Stomach smooth muscle (tissue), 2 donors: ENCODE results near the gene PCNT.

Experiments
- H3K27ac ChIP-seq: one replicate; pipeline ENCODE4 v1.7.0; 2013; ENCODE audit warnings: mild to moderate bottlenecking, low read length, inconsistent platforms
- H3K27me3 ChIP-seq, 2 donors: one replicate each; pipeline ENCODE4 v1.7.0; 2013; ENCODE audit warnings: low read length in 2 of 2; ENCODE audit not compliant: insufficient read depth in 2 of 2, control insufficient read depth in 1 of 2
- H3K36me3 ChIP-seq, 2 donors: one replicate each; pipeline ENCODE4 v1.7.0; 2013; ENCODE audit warnings: low read length in 2 of 2; ENCODE audit not compliant: control insufficient read depth in 2 of 2, insufficient read depth in 2 of 2
- H3K4me1 ChIP-seq: one replicate; pipeline ENCODE4 v1.7.0; 2013; ENCODE audit warnings: low read length; ENCODE audit not compliant: control insufficient read depth, insufficient read depth
- H3K4me3 ChIP-seq, 2 donors: one replicate each; pipeline ENCODE4 v1.7.0; 2013; ENCODE audit warnings: low read length in 2 of 2
- H3K9ac ChIP-seq, 2 donors: one replicate each; pipeline ENCODE4 v1.7.0; 2013; ENCODE audit warnings: low read length in 2 of 2, mild to moderate bottlenecking in 1 of 2
- H3K9me3 ChIP-seq, 2 donors: one replicate each; pipeline ENCODE4 v1.7.0; 2013; ENCODE audit warnings: low read length in 2 of 2; ENCODE audit not compliant: control insufficient read depth in 2 of 2
- donor health status: healthy.
- donor health status: Pancreatic carcinoma.

PCNT gene

DNA sequence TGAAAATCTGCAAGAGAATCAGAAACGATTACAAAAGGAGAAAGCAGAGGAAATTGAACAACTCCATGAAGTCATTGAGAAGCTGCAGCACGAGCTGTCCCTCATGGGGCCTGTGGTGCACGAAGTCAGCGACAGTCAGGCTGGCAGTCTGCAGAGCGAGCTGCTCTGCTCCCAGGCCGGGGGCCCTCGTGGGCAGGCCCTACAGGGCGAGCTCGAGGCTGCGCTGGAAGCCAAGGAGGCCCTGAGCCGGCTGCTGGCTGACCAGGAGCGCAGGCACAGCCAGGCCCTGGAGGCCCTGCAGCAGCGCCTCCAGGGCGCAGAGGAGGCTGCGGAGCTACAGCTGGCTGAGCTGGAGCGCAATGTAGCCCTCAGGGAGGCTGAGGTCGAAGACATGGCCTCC lies 87.3 kb downstream of the PCNT start:
- H3K4me1 ChIP-seq: no peaks in the 10 kb centered on the region
- H3K27ac ChIP-seq: no peak overlapping the region
- H3K36me3 ChIP-seq: peaks cover 13 to 31% of the 10 kb centered on the region in 2 donors
- no peak overlapping the region for H3K4me3 ChIP-seq
- no peak overlapping the region for H3K9ac ChIP-seq
- H3K9me3 ChIP-seq: no peaks in the 10 kb centered on the region
- no peaks in the 10 kb centered on the region for H3K27me3 ChIP-seq

DNA sequence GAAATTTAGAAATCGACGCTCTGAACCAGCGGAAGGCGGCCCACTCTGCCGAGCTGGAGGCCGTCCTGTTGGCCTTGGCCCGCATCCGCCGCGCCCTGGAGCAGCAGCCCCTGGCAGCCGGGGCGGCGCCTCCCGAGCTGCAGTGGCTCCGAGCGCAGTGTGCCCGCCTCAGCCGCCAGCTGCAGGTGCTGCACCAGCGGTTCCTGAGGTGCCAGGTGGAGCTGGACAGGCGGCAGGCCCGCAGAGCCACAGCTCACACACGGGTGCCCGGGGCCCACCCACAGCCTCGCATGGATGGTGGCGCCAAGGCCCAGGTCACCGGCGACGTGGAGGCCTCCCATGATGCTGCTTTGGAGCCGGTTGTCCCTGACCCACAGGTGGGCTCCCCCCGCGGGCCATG lies 87.7 kb downstream of the PCNT start:
- Histone ChIP-seq H3K27me3 (no peaks in the 10 kb centered on the region), H3K9ac (no peak overlapping the region), H3K4me3 (no peak overlapping the region), H3K9me3 (no peaks in the 10 kb centered on the region), H3K36me3 (peaks cover 14 to 35% of the 10 kb centered on the region in 2 donors), H3K27ac (no peak overlapping the region), H3K4me1 (no peaks in the 10 kb centered on the region)

DNA sequence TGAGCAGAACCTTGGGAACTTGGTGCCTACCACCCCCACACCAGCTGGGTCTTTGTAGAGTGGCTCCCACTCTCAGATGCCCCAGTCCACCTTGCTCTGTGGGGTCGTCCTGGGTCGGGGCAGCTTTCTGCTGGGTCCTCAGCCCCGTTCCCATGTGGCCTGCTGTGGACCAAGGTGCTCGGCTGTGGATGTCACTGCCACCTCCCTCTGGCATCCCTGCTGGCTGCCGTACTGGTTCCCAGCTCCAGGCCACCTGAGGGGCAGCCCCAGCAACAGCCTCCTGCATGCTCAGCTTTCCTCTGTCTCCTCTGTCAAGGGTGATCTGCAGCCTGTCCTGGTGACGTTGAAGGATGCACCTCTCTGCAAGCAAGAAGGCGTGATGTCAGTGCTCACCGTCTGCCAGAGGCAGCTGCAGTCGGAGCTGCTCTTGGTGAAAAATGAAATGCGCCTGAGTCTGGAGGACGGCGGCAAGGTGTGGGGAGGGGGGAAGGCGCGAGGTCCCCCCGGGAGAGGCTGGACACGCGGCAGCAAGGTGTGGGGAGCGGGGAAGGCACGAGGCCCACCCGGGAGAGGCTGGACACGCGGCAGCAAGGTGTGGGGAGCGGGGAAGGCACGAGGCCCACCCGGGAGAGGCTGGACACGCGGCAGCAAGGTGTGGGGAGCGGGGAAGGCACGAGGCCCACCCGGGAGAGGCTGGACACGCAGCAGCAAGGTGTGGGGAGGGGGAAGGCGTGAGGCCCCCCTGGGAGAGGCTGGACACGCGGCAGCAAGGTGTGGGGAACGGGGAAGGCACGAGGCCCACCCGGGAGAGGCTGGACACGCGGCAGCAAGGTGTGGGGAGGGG lies 88.8 kb downstream of the PCNT start:
- H3K36me3 ChIP-seq: peaks cover 14 to 35% of the 10 kb centered on the region in 2 donors
- no peak overlapping the region for H3K9ac ChIP-seq
- no peaks in the 10 kb centered on the region for H3K9me3 ChIP-seq
- H3K4me1 ChIP-seq: no peaks in the 10 kb centered on the region
- H3K27me3 ChIP-seq: no peaks in the 10 kb centered on the region
- no peak overlapping the region for H3K4me3 ChIP-seq
- H3K27ac ChIP-seq: no peak overlapping the region

DNA sequence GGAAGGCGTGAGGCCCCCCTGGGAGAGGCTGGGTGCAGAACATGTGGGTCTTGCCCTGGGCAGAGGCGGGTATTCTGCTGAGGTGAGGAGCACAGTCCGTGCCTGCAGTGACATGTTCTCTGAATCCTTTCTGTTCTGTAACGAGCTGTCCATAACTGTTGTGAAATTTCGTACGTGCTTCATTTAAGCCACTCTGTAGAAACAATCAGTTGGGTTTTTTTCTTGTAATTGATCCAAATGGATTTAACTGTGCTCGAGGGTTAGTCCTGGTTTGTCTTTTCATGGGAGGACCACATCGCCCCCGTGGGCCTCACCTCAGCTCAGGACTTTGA lies 89.4 kb downstream of the PCNT start:
- Histone ChIP-seq H3K27me3 (no peaks in the 10 kb centered on the region), H3K4me3 (no peak overlapping the region), H3K9ac (no peak overlapping the region), H3K9me3 (no peaks in the 10 kb centered on the region), H3K27ac (no peak overlapping the region), H3K4me1 (no peaks in the 10 kb centered on the region), H3K36me3 (peaks cover 14 to 36% of the 10 kb centered on the region in 2 donors)

- Histone ChIP-seq H3K27ac (no peak overlapping the region), H3K4me3 (no peak overlapping the region), H3K9me3 (no peaks in the 10 kb centered on the region), H3K4me1 (no peaks in the 10 kb centered on the region), H3K9ac (no peak overlapping the region), H3K36me3 (peaks cover 13 to 46% of the 10 kb centered on the region in 2 donors), H3K27me3 (no peaks in the 10 kb centered on the region)
Measured at GRCh38 chr21:46414965-46415275, 91.0 kb downstream of the PCNT start.

DNA sequence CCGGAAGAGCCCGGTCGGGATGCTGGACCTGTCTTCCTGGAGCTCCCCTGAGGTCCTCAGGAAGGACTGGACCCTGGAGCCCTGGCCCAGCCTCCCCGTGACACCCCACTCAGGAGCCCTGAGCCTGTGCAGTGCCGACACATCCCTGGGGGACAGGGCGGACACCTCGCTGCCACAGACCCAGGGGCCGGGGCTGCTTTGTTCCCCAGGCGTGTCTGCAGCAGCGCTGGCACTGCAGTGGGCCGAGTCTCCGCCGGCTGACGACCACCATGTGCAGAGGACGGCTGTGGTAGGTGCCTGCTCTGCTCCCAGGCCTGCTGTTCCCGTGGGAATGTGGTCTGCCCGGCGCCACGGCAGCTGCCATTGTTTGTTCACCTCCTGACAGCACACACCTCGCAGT lies 92.6 kb downstream of the PCNT start:
- Histone ChIP-seq H3K36me3 (peaks cover 5 to 37% of the 10 kb centered on the region in 2 donors), H3K27me3 (no peaks in the 10 kb centered on the region), H3K4me3 (no peak overlapping the region), H3K27ac (no peak overlapping the region), H3K4me1 (no peaks in the 10 kb centered on the region), H3K9me3 (no peaks in the 10 kb centered on the region), H3K9ac (no peak overlapping the region)

GRCh38 chr21:46418265-46418946 lies 94.5 kb downstream of the PCNT start:
- Histone ChIP-seq H3K4me1 (no peaks in the 10 kb centered on the region), H3K27me3 (no peaks in the 10 kb centered on the region), H3K27ac (no peak overlapping the region), H3K4me3 (no peak overlapping the region), H3K9ac (no peak overlapping the region), H3K9me3 (no peaks in the 10 kb centered on the region), H3K36me3 (peaks cover 5 to 30% of the 10 kb centered on the region in 2 donors)

DNA sequence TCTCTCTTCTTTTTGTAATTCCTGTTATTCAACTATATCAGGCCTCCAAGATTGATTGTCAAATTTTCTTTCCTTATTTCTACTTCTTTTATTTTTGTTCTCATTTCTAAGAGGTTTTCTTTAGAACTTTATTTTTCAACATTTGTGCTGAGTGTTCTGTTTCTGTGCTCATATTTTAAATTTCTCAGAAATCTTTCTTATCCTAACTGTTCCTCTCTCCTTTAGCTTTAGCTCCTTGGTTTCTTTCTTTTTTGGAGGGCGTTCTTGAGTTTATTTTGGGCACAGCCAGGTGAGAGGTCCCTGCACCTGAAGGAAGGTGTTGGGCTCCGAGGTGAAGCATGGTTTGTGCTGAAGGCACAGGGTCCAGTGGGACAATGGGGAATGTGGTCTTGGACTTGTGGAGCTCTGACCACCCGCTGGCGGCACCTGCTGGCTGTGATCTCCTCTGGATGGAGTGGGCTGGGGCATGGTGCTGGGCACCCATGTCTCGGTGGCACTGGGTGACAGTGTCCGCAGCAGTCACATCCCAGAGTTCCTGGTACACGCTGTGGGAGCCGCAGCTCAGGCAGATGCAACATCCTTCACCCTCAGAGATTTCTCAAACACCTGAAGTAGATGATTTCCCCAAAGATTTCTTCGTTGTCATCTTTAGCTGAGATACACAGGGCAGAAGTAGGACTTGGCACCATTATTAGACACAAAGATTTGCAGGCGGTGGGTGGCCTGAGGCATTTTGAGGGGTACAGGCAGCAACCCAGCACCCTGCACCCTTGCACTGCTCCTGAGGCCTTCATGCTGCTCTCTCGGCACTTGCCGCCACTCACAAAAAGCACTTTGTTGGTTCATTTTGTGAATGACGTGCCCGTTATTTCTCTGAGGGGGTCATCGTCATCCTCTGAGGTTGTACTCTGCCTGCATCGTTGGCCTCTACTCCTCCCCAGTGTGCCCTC lies 96.6 kb downstream of the PCNT start:
- H3K9me3 ChIP-seq: no peaks in the 10 kb centered on the region

DNA sequence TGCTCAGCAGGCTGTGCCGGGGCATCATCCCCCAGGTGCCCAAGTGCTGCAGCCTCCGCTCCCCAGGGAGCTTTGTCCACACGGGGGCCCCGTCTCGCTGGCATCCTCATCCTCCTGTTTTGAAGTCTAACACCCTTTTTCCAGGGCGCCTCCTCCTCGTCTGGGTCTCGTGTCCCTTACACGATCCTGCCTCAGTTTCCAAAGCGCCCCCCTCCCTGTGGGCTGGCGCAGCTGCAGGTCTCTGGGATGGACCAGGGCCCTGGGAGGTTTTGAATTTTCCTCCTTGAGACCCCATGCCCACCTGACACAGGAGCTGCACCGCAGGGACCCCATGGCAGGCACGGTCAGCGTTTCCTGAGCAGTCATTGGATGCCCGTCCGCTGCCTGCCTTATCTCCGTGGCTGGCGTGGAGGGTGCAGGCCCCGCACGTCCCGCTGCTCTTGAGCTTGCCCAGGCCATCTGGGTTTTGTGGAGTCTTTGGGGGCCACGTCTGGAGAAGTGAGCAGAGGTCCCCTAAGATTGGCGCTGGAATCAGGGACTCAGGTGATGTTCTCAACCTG lies 97.3 kb downstream of the PCNT start:
- no peaks in the 10 kb centered on the region for H3K4me1 ChIP-seq
- no peak overlapping the region for H3K9ac ChIP-seq
- H3K27ac ChIP-seq: no peak overlapping the region
- H3K36me3 ChIP-seq: peaks cover under 1 to 19% of the 10 kb centered on the region in 2 donors
- H3K9me3 ChIP-seq: no peaks in the 10 kb centered on the region
- no peak overlapping the region for H3K4me3 ChIP-seq
- H3K27me3 ChIP-seq: no peaks in the 10 kb centered on the region

More for the DNA sequence above, 96.6 kb downstream of the PCNT start:
- H3K4me1 ChIP-seq: no peaks in the 10 kb centered on the region
- H3K4me3 ChIP-seq: no peak overlapping the region
- H3K36me3 ChIP-seq: peaks cover 5 to 24% of the 10 kb centered on the region in 2 donors
- no peak overlapping the region for H3K27ac ChIP-seq
- H3K9ac ChIP-seq: no peak overlapping the region
- no peaks in the 10 kb centered on the region for H3K27me3 ChIP-seq

DNA sequence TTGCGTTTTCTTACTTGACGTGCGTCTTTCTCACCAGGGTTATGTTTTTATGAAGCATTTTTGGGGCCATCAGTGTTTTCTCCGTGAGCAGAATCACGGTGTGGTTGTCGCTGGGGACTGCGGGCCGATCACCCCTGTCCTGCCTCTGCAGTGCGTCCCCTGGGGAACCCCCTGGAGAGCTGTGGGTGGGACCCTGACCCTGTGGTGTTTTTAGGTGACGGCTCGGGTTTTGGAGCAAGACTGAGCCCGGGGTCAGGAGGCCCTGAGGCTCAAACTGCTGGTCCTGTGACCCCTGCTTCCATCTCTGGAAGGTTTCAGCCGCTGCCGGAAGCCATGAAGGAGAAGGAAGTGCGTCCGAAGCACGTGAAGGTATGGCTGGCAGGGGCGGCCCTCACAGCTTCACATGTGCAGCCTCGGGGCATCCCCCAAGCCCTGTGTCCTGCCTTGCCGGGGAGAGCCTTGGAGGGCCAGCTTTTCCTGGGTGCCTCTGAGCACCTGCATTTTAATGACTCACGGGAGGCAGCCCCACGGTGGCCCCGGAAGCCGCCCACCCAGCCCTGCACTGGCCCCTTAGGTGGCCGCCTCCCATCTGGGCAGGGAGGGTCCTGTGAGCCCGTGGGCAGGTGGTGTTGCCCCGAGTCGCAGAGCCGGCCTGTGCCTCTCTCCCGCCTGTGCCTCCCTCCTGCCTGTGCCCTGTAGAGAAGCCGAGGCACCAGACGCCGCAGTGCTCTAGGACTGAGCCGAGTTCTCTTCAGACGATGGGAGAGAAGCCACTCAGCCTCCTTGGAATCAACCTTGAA lies 98.0 kb downstream of the PCNT start:
- no peaks in the 10 kb centered on the region for H3K9me3 ChIP-seq
- H3K36me3 ChIP-seq: peaks cover 0 to 15% of the 10 kb centered on the region in 2 donors
- no peaks in the 10 kb centered on the region for H3K4me1 ChIP-seq
- no peak overlapping the region for H3K4me3 ChIP-seq
- no peak overlapping the region for H3K27ac ChIP-seq
- no peak overlapping the region for H3K9ac ChIP-seq
- H3K27me3 ChIP-seq: no peaks in the 10 kb centered on the region
